Mesenteric fat pad (tissue), 1 donor: ENCODE data around the gene TTC9B. TPM values are rescaled to one million over a fixed set of nuclear protein-coding genes. Genes with fewer than 3 reads are reported as not detected.
"Not testable (repeated sequence)": the region's sequence is repeated elsewhere in the genome, so short reads cannot be mapped to it uniquely, and the experiment has no call there.

ENCODE experiments used
- DNase-seq: peaks from one replicate; pipeline ENCODE4 v3.0.0-alpha.2; 2020; ENCODE audit warnings: low spot score
- total RNA-seq: library from RNA; stranded (reverse); fragmentation: NEBNext Ultra II Directional; extraction: Animal tissue kit (Norgen Biotek cat#: 25700); gene quantifications from one replicate; pipeline ENCODE4 v1.2.1, GENCODE V29; 2021
- donor health status: DM: yes; HTN: yes; CAD: no.

Gene TTC9B
- total RNA-seq, 1 donor from 2014 or later = not detected

- DNase-seq = no peak
Observed at GRCh38 chr19:40233811-40234389, 15.7 kb upstream of the TTC9B start.

- no peak for DNase-seq
Observed at GRCh38 chr19:40232949-40233810, 15.0 kb upstream of the TTC9B start.

DNA sequence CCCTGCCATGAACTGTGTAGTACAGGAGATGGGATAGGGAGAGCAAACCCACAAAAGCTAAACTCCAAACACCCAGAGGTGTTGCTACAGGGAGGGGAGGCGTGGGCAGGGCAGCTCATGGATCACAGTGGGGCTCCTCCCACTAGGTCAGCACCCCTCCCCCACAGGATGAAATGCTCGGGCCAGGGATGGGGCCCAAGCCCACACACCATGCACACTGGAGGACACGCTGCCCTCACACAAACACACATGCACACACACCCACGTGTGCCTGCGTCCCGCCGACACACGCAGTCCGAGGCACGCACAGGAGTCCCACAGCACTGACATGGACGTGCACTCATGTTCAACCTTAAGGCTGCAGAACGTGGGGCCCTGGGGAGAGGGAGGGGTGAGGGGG, 14.3 kb upstream of the TTC9B start:
- no peak for DNase-seq

DNA sequence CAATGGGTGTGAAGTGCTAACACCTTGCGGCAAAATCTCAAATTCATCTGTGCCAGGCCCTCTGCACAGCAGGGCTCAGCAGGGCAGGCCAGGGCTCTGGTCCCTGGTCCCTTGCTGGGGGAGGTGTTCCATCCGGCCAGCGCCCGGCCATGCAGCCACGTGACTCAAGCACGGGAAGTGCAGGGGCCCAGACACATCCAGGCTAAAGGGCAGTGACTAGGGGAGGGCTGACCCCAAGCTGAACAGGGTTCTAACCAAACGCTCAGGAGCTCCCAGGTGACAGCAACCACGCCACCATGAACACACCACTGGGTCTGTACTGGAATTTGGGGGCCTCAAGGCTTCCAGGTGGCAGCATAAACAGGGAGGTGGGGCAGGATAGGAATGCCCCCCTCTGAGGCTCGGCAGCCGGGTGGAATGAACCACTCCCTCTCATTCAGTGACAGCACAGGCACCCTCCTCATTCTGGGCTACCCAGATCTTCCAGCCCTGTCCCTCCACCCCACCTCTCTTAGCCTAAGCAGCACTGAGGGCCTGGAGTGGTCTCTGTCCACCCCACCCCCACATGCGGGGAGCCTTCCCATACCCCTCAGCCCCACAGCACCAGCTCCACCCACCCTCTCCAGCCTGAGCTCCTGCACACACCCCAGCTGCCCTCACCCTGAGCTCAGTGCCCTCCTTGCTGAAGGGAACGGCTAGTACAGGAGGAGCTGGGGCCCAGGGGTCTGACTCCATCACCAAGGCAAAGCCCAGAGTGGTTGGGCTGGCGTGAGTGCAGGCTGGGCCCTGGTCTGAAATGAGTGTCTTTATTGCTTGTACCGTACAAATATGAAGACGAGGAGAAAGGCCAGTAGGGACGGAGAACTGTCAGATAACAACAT, 13.6 kb upstream of the TTC9B start:
- no peak for DNase-seq

- no peak for DNase-seq
Observed at GRCh38 chr19:40231057-40231456, 12.9 kb upstream of the TTC9B start.

GRCh38 chr19:40229926-40230417, 11.8 kb upstream of the TTC9B start:
- DNase-seq = no peak

- DNase-seq = no peak
Observed at GRCh38 chr19:40229484-40229883, 11.3 kb upstream of the TTC9B start.

- no peak for DNase-seq
Observed at GRCh38 chr19:40228863-40229262, 10.7 kb upstream of the TTC9B start.

- no peak for DNase-seq
Observed at GRCh38 chr19:40228346-40228745, 10.2 kb upstream of the TTC9B start.

- DNase-seq = no peak
Observed at GRCh38 chr19:40225440-40226305, 7.5 kb upstream of the TTC9B start.

DNA sequence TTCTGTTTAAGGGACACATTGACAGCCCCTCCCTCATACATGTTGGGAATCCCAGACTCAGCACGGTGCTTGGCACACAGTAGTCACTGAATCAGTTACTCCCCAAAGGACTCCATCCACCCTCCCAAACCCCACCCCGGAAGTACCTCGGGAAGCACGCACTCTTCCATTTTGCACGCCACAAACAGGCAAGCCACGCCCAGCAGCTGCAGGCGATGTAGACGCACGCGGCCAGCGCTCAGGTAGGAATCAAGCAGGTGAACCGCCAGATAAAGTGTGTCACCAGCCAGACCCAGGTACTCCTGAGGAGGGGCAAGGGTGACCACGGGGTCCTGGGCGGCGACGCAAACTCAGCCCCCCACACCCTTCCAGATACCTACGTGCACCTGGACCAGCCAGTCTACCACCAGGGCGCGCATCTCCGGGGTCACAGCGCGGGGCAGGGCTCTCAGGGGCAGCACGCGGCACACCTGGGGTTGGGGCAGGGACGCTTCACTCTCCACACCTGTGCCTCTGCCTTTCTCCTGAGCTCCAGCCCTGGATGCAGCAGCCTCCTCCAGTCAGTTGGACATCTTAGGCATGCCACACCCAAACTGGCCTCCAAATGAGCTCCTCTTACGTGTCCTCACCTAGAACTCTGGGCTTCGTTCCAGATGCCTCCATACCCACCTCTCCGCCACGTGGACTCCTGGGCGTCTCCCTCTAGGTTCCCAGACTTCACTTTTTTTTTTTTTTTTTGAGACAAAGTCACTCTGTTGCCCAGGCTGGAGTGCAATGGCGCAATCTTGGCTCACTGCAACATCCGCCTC, 6.4 kb upstream of the TTC9B start:
- DNase-seq = no peak

DNA sequence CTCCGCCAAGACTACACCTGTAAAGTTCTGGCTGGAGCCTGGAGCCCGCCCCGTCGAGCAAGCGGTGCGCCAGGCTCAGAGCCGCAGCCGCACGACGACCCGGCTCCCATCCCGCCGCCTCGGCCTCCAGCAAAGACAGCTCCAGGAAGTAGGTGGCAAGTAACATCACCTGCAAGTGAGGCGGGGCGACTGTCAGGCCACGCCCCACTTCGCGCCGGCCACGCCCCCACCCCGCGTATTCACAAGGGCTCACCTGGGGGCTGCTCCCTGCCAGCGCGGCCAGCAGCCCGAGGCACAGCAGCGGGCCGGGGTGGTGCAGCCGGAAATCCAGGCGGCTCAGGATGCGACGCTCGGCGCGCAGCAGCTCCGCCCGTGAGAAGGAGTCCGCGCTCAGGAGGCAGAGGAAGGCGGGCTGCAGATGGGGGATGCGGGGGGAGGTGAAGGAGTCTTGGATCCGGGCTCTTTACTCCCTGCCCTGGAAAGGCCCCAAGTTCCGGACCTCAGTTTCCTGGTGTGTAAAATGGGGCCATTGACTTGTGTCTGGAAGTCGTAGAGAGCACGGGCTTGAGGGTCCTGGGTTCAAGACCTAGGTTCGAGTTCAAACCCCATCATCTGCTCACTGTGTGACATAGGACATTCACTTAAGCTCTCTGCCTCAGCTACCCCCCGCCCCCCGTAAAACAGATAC, 5.1 kb upstream of the TTC9B start:
- DNase-seq = no peak

DNA sequence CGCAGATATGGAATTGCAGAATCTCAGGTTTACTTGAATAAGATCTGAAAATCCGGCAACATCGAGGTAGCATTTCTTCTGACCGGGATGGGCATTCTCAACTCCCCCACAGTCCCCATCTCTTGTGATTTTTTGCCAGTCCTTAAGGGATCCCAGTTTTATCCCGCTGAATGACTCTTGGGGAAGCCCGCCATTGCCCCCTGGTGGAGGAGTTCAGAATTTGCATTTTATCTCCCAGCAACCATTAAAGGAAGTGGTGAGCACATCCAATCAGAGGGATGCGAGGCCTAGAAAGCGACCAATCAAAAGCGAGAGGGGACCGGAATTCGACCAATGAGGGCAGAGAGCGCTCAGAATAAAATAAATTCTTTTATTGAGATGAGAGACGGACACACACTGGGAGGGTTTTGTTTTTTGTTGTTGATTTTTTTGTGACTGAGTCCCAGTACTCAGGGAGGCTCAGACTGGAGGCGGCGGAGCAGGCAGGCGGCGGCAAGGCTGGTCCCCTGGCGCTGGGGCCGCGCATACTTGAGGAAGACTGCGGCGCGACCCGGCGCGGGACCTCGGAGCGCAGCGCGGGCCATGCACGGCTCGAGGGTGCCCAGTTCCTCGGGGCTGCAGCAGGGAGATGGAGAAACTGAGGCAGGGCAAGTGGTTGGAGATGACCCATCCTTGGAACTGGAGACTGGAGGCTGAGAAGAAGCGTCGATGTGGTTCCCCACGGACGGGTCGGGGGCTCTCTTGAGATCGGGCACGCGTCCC, 3.9 kb upstream of the TTC9B start:
- no peak for DNase-seq

DNA sequence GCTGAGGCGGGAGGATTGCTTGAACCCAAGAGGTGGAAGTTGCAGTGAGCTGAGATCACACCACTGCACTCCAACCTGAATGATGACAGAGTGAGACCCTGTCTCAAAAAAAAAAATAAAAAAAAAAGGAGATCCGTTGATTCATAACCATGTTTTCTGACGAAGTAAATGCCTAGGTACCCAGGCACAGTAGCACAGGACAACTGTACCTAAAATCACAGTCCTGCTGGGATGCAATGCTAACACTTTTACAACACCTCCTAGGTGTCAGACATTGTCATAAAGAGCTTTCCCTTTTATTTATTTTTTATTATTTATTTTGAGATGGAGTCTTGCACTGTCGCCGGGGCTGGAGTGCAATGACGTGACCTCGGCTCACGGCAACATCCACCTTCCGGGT, 2.5 kb upstream of the TTC9B start:
- DNase-seq = no peak

DNA sequence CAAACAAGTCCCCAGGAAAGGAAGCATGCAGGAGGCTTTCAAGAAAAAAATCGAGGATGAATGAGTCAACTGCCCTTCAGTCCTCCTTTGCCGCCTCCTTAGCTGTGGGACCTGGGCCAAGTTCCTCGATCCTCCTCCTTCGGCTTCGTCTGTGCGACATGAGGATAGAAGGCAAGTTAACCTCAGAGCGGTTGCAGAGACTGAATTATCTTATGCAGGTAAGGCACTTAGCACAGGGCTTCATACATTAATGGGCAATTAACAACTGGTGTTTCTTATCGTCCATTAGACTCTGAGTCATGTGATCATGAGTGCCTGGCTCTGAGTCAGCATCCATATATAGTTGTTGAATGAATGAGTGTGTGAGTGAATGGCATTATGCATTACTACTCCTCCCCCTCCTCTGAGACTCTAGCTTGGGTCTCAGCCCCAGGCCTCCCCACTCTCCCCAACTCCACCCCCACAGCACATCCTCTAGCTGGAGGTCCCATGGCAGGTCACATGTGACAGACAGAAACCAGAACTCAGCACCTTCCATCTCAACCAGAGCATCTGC, 1.6 kb upstream of the TTC9B start:
- no peak for DNase-seq

GRCh38 chr19:40219029-40219428, 845 bp upstream of the TTC9B start:
- DNase-seq = not testable (repeated sequence)

- no peak for DNase-seq
Observed at GRCh38 chr19:40217027-40217810, 965 bp downstream of the TTC9B start.

- no peak for DNase-seq
Observed at GRCh38 chr19:40216777-40217026, 1.5 kb downstream of the TTC9B start.
